Neuronal stem cell (in vitro differentiated cells): Measurements from ENCODE around the gene ARPC5L.

Experiments used
- DNase-seq: peaks from one replicate; pipeline ENCODE4 v3.0.0-alpha.2; 2013; ENCODE audit warnings: low spot score
- H2AFZ ChIP-seq: one replicate; pipeline ENCODE4 v1.6.1; 2013; ENCODE audit warnings: mild to moderate bottlenecking, low read length, inconsistent platforms
- H2AK5ac ChIP-seq: 2 replicates; pipeline ENCODE4 v1.6.1; 2013; ENCODE audit warnings: low read depth, mild to moderate bottlenecking, inconsistent platforms, low read length, moderate library complexity, mixed read lengths
- H2BK120ac ChIP-seq: 2 replicates; pipeline ENCODE4 v1.6.1; 2013; ENCODE audit warnings: low read depth, mild to moderate bottlenecking, inconsistent platforms, low read length, moderate library complexity, mixed read lengths
- H2BK12ac ChIP-seq: one replicate; pipeline ENCODE4 v1.6.1; 2013; ENCODE audit warnings: low read length, inconsistent platforms
- H2BK15ac ChIP-seq: 2 replicates; pipeline ENCODE4 v1.6.1; 2013; ENCODE audit warnings: mild to moderate bottlenecking, low read length, inconsistent platforms, mixed read lengths
- H2BK5ac ChIP-seq: one replicate; pipeline ENCODE4 v1.6.1; 2013; ENCODE audit warnings: inconsistent platforms, mild to moderate bottlenecking, low read length, moderate library complexity
- H3K14ac ChIP-seq: one replicate; pipeline ENCODE4 v1.6.1; 2013; ENCODE audit warnings: low read length, inconsistent platforms
- H3K18ac ChIP-seq: 2 replicates; pipeline ENCODE4 v1.6.1; 2013; ENCODE audit warnings: low read length, inconsistent platforms
- H3K23ac ChIP-seq: 2 replicates; pipeline ENCODE4 v1.6.1; 2013; ENCODE audit warnings: low read depth, mild to moderate bottlenecking, mixed read lengths, low read length, inconsistent platforms; ENCODE audit not compliant: poor library complexity
- H3K27ac ChIP-seq: replicated peaks from 3 replicates; pipeline ENCODE4 v1.5.1; 2013; ENCODE audit warnings: low read length, inconsistent platforms
- H3K27me3 ChIP-seq, 3 experiments: 2 replicates each; pipeline ENCODE4 v1.6.1; 2013; ENCODE audit warnings: low read length in 3 of 3, mild to moderate bottlenecking in 2 of 3, inconsistent platforms in 1 of 3, low read depth in 1 of 3, mixed read lengths in 1 of 3, moderate library complexity in 1 of 3; ENCODE audit not compliant: control insufficient read depth in 3 of 3, insufficient read depth in 3 of 3
- H3K36me3 ChIP-seq, 2 donors: replicated peaks in 1 of 2; 2 replicates each; pipeline ENCODE4 v1.6.1; 2013; ENCODE audit warnings: low read length in 2 of 2; ENCODE audit not compliant: control insufficient read depth in 2 of 2, insufficient read depth in 2 of 2
- H3K4ac ChIP-seq: 2 replicates; pipeline ENCODE4 v1.6.1; 2013; ENCODE audit warnings: inconsistent platforms, mild to moderate bottlenecking, low read length, moderate library complexity
- H3K4me1 ChIP-seq, 2 donors: 1 replicate in 1 of 2; 2 replicates in 1 of 2; pipeline ENCODE4 v1.6.1; 2013; ENCODE audit warnings: low read length in 2 of 2, low read depth in 1 of 2; ENCODE audit not compliant: control insufficient read depth in 2 of 2, insufficient read depth in 1 of 2
- H3K4me2 ChIP-seq: one replicate; pipeline ENCODE4 v1.6.1; 2013; ENCODE audit warnings: mild to moderate bottlenecking, low read length, inconsistent platforms; ENCODE audit not compliant: insufficient read depth, poor library complexity, severe bottlenecking
- H3K4me3 ChIP-seq, 2 donors: 2 replicates each; pipeline ENCODE4 v1.5.1; 2013; ENCODE audit warnings: low read length in 2 of 2, mild to moderate bottlenecking in 2 of 2, inconsistent platforms in 1 of 2, moderate library complexity in 1 of 2
- H3K79me1 ChIP-seq: one replicate; pipeline ENCODE4 v1.6.1; 2013; ENCODE audit warnings: low read depth, mild to moderate bottlenecking, inconsistent platforms, low read length, moderate library complexity
- H3K9ac ChIP-seq: one replicate; pipeline ENCODE4 v1.6.1; 2013; ENCODE audit warnings: mild to moderate bottlenecking, low read depth, low read length, inconsistent platforms; ENCODE audit not compliant: poor library complexity
- H3K9me3 ChIP-seq, 2 donors: replicated peaks in 1 of 2; 2 replicates each; pipeline versions ENCODE3 to v1.6.1; 2013; ENCODE audit warnings: low read length in 2 of 2, mild to moderate bottlenecking in 2 of 2, inconsistent platforms in 1 of 2, low read depth in 1 of 2, mixed read lengths in 1 of 2, moderate library complexity in 1 of 2; ENCODE audit not compliant: control insufficient read depth in 2 of 2, insufficient read depth in 1 of 2
- H4K8ac ChIP-seq: one replicate; pipeline ENCODE4 v1.6.1; 2013; ENCODE audit warnings: low read depth, mild to moderate bottlenecking, inconsistent platforms, low read length, moderate library complexity
- H4K91ac ChIP-seq: one replicate; pipeline ENCODE4 v1.6.1; 2013; ENCODE audit warnings: low read length, low read depth, mild to moderate bottlenecking, inconsistent platforms; ENCODE audit not compliant: poor library complexity
- WGBS, 2 donors: extraction: QIAGEN DNeasy Blood & Tissue Kit; methylation state at CpG; one replicate each; pipeline ENCODE4 v1.1.7; 2013; ENCODE audit warnings: missing lambda C conversion rate in 2 of 2, mixed read lengths in 1 of 2; ENCODE audit not compliant: insufficient read length in 2 of 2, insufficient replicate concordance in 1 of 2; ENCODE audit errors: extremely low coverage in 2 of 2; 5-methylcytosine and 5-hydroxymethylcytosine counted together

Gene ARPC5L

DNA sequence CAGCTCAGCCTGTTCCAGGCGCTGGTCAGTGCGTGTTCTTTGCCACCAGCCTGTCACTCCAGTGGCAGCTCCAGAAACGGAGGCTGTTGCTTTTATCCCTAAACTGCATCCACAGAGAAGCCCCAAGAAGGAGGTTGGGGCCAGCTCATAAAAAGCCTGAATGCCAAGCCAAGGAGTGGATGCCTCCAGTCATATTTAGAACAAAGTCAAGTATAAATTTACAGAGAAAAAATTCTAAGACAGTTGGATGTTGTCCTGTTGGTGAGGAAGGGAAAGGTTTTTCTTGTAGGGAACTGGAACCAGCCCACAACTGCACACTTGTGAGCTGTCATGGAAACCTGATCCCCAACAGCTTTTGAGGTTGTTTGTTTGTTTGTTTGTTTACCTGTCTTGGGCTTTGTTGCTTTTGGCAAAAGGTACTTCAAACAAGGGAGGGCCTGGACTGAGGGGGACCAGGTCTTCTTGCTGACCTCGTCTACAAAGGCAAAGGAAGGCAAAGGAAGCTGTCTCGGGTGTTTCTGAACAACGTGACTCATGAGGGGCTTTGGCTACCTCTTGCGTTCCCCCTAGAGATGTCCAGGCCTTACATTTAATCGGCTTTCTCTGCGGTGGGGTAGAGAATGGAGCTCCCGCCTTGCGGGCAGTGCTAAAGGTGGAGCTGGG, 48.3 kb upstream of the ARPC5L start:
- no peaks in the 10 kb centered on the region for H3K79me1 ChIP-seq
- H3K4me1 ChIP-seq: peaks cover 21 to 29% of the 10 kb centered on the region in 2 donors
- WGBS, 2 donors: no CpG with 5 or more reads among the region's 11 CpGs
- no peak overlapping the region for H2BK12ac ChIP-seq
- peaks cover 0 to 3% (median 0%) of the 10 kb centered on the region in 3 experiments for H3K27me3 ChIP-seq
- peak overlapping the region; percentile 7 for H2BK5ac ChIP-seq
- H4K8ac ChIP-seq: no peak overlapping the region
- H2BK120ac ChIP-seq: no peak overlapping the region
- no peak overlapping the region for H3K9ac ChIP-seq
- peak overlapping the region; percentile 93 for H2AK5ac ChIP-seq
- no peak overlapping the region for H4K91ac ChIP-seq
- no peak overlapping the region for H3K14ac ChIP-seq
- peak overlapping the region; percentile 78 for H3K27ac ChIP-seq
- peak overlapping the region; percentile 28 for H2AFZ ChIP-seq
- H3K4me3 ChIP-seq: no peak overlapping the region
- H2BK15ac ChIP-seq: peak overlapping the region; percentile 0
- no peak overlapping the region for H3K23ac ChIP-seq
- H3K4me2 ChIP-seq: no peak overlapping the region
- peaks cover 0 to 5% of the 10 kb centered on the region in 2 donors for H3K9me3 ChIP-seq
- peak overlapping the region; percentile 1 for H3K18ac ChIP-seq
- H3K4ac ChIP-seq: no peak overlapping the region
- no peak for DNase-seq
- H3K36me3 ChIP-seq: no peaks in the 10 kb centered on the region

GRCh38 chr9:124814164-124814535, 47.8 kb upstream of the ARPC5L start:
- no CpG with 5 or more reads among the region's 5 CpGs for WGBS, 2 donors
- Histone ChIP-seq H4K91ac (no peak overlapping the region), H2BK12ac (no peak overlapping the region), H3K18ac (no peak overlapping the region), H3K4me1 (peaks cover 21 to 30% of the 10 kb centered on the region in 2 donors), H2BK5ac (no peak overlapping the region), H4K8ac (no peak overlapping the region), H2AFZ (peak overlapping the region; percentile 28), H3K79me1 (no peaks in the 10 kb centered on the region), H3K27ac (no peak overlapping the region), H3K4ac (no peak overlapping the region), H3K23ac (no peak overlapping the region), H3K27me3 (peaks cover 0 to 3% (median 0%) of the 10 kb centered on the region in 3 experiments), H3K14ac (no peak overlapping the region), H2BK120ac (no peak overlapping the region), H3K4me2 (no peak overlapping the region), H2BK15ac (peak overlapping the region; percentile 0), H3K36me3 (no peaks in the 10 kb centered on the region), H3K9ac (no peak overlapping the region), H2AK5ac (peak overlapping the region; percentile 93), H3K4me3 (no peak overlapping the region), H3K9me3 (peaks cover 0 to 5% of the 10 kb centered on the region in 2 donors)
- DNase-seq: no peak

DNA sequence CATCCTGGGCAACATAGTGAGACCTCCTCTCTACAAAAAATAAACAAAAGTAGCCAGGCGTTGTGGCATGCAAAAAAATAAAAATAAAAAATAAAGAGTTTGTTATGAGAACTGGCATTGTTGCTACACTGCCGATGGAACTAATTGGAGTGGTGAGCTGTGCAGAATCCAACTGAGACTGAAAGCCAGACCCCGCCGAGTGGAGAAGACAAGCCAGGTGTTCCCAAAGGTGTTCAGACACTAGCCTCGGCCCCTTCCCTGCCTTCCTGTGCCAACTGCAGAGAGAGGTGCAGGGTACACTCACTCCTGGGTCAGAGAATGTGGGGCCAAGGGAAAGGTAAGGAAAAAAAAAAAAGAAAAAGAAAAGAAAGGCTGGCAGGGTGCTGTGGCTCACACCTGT, 46.3 kb upstream of the ARPC5L start:
- H4K8ac ChIP-seq: no peak overlapping the region
- H3K4me2 ChIP-seq: no peak overlapping the region
- no peak for DNase-seq
- H2BK120ac ChIP-seq: no peak overlapping the region
- no peak overlapping the region for H3K4ac ChIP-seq
- no peaks in the 10 kb centered on the region for H3K9me3 ChIP-seq
- H3K36me3 ChIP-seq: no peaks in the 10 kb centered on the region
- peaks cover 0 to 3% (median 0%) of the 10 kb centered on the region in 3 experiments for H3K27me3 ChIP-seq
- H3K14ac ChIP-seq: no peak overlapping the region
- no peak overlapping the region for H2BK5ac ChIP-seq
- no peak overlapping the region for H3K23ac ChIP-seq
- H3K79me1 ChIP-seq: no peaks in the 10 kb centered on the region
- H3K18ac ChIP-seq: no peak overlapping the region
- H2BK12ac ChIP-seq: no peak overlapping the region
- H2AFZ ChIP-seq: no peak overlapping the region
- H4K91ac ChIP-seq: no peak overlapping the region
- no peak overlapping the region for H3K9ac ChIP-seq
- no peak overlapping the region for H3K27ac ChIP-seq
- no peak overlapping the region for H2BK15ac ChIP-seq
- WGBS, 2 donors: no CpG with 5 or more reads among the region's 5 CpGs
- H3K4me1 ChIP-seq: peaks cover 18 to 25% of the 10 kb centered on the region in 2 donors
- no peak overlapping the region for H2AK5ac ChIP-seq
- H3K4me3 ChIP-seq: no peak overlapping the region

GRCh38 chr9:124818431-124819281, 43.3 kb upstream of the ARPC5L start:
- H3K27ac ChIP-seq: no peak overlapping the region
- peak overlapping the region; percentile 46 for H3K9ac ChIP-seq
- no peak overlapping the region for H2BK12ac ChIP-seq
- peak overlapping the region; percentile 42 for H3K18ac ChIP-seq
- H3K4me1 ChIP-seq: peaks cover 4 to 5% of the 10 kb centered on the region in 2 donors
- no peaks in the 10 kb centered on the region for H3K79me1 ChIP-seq
- H2BK15ac ChIP-seq: peak overlapping the region; percentile 91
- peak overlapping the region; percentile 62 for H3K23ac ChIP-seq
- H3K4ac ChIP-seq: no peak overlapping the region
- no peak overlapping the region for H4K8ac ChIP-seq
- H3K4me3 ChIP-seq: no peak overlapping the region
- peak overlapping the region; percentile 70 for H2AFZ ChIP-seq
- H3K27me3 ChIP-seq: peaks cover 0 to 6% (median 0%) of the 10 kb centered on the region in 3 experiments
- DNase-seq: no peak
- no peak overlapping the region for H2BK120ac ChIP-seq
- H3K4me2 ChIP-seq: no peak overlapping the region
- no peak overlapping the region for H2BK5ac ChIP-seq
- H2AK5ac ChIP-seq: no peak overlapping the region
- no peak overlapping the region for H4K91ac ChIP-seq
- no CpG with 5 or more reads among the region's 18 CpGs for WGBS, 2 donors
- H3K14ac ChIP-seq: peak overlapping the region; percentile 10
- no peaks in the 10 kb centered on the region for H3K9me3 ChIP-seq
- H3K36me3 ChIP-seq: no peaks in the 10 kb centered on the region
